BLaER1 treated with 17β-estradiol and CSF1 and Interleukin-3, amounts not matched to agents 10 nM and 100 nM (cell line): ENCODE measurements around the gene TMEM212.

Source experiments
- H3K27ac ChIP-seq, 11 experiments: shearing (Covaris generic); formaldehyde crosslinking; 2 replicates each; pipeline ENCODE4 v1.8.1; 2022
- H3K27me3 ChIP-seq, 11 experiments: shearing (Covaris generic); formaldehyde crosslinking; 2 replicates each; pipeline ENCODE4 v1.8.1; 2022
- H3K36me3 ChIP-seq, 11 experiments: shearing (Covaris generic); formaldehyde crosslinking; 2 replicates each; pipeline ENCODE4 v1.8.1; 2022
- H3K4me1 ChIP-seq, 10 experiments: shearing (Covaris generic); formaldehyde crosslinking; 2 replicates each; pipeline ENCODE4 v1.8.1; 2022
- H3K4me2 ChIP-seq, 11 experiments: shearing (Covaris generic); formaldehyde crosslinking; 2 replicates each; pipeline ENCODE4 v1.8.1; 2022
- H3K4me3 ChIP-seq, 10 experiments: shearing (Covaris generic); formaldehyde crosslinking; 2 replicates each; pipeline ENCODE4 v1.8.1; 2022
- H3K9ac ChIP-seq, 11 experiments: shearing (Covaris generic); formaldehyde crosslinking; 2 replicates each; pipeline ENCODE4 v1.8.1; 2022
- H3K9me3 ChIP-seq, 11 experiments: shearing (Covaris generic); formaldehyde crosslinking; replicated peaks in 1 of 11; 2 replicates each; pipeline ENCODE4 v1.8.1; 2022
- H4K20me1 ChIP-seq, 11 experiments: shearing (Covaris generic); formaldehyde crosslinking; 2 replicates each; pipeline ENCODE4 v1.8.1; 2022
- Cebpa-rat ChIP-seq, 11 experiments: shearing (Covaris generic); IDR thresholded peaks; 2 replicates each; pipeline ENCODE4 v1.8.1; 2022

TMEM212 gene

DNA sequence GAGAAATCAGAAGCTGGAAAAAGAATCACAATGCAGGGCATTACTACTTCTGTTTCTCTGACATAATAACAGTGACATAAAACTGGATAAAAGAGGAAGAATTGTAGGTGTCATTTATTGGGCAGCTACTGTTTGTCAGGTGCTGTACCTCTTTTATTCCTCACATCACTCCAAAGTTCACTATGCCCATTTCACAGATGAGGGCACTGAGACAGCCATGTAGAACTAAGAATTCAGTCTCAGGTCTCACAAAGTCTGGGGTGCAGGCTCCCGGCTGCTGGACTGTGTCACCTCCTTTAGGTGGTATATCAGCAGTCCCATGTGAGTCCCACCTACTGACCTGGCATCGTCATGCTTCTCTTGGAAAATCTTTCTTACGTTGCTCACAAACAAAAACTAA is 20.8 kb downstream of the TMEM212 start:
- Histone ChIP-seq H3K9ac (no peak overlapping the region), H3K27ac (no peak overlapping the region), H3K4me2 (no peak overlapping the region), H4K20me1 (no peaks in the 10 kb centered on the region), H3K4me3 (no peak overlapping the region), H3K36me3 (no peaks in the 10 kb centered on the region), H3K9me3 (peaks cover 0 to 23% (median 9%) of the 10 kb centered on the region in 11 experiments; a peak in 10 of 22 replicates), H3K27me3 (no peaks in the 10 kb centered on the region), H3K4me1 (peaks cover 0 to 9% (median 7%) of the 10 kb centered on the region in 10 experiments; a peak in 11 of 20 replicates)
- no peak for TF ChIP-seq Cebpa-rat (IDR thresholded peaks at IDR 0.05)

- H3K36me3 ChIP-seq = no peaks in the 10 kb centered on the region
- TF ChIP-seq Cebpa-rat (IDR thresholded peaks at IDR 0.05) = no peak
- H3K4me1 ChIP-seq = peaks cover 0 to 9% (median 7%) of the 10 kb centered on the region in 10 experiments; a peak in 11 of 20 replicates
- no peaks in the 10 kb centered on the region for H4K20me1 ChIP-seq
- H3K9me3 ChIP-seq = peaks cover 0 to 16% (median 0%) of the 10 kb centered on the region in 11 experiments; a peak in 6 of 22 replicates
- H3K4me2 ChIP-seq = no peak overlapping the region; a peak in 1 of 22 replicates
- H3K9ac ChIP-seq = no peak overlapping the region
- H3K27ac ChIP-seq = no peak overlapping the region
- H3K27me3 ChIP-seq = no peaks in the 10 kb centered on the region
- no peak overlapping the region for H3K4me3 ChIP-seq
These were observed 22.2 kb downstream of the TMEM212 start for GRCh38 chr3:171865191-171865865.

GRCh38 chr3:171867981-171868380 is 24.8 kb downstream of the TMEM212 start:
- H3K9ac ChIP-seq = no peak overlapping the region
- no peak overlapping the region for H3K27ac ChIP-seq
- H3K4me1 ChIP-seq = no peaks in the 10 kb centered on the region
- H3K4me2 ChIP-seq = no peak overlapping the region
- no peaks in the 10 kb centered on the region for H4K20me1 ChIP-seq
- H3K9me3 ChIP-seq = peaks cover 0 to 16% (median 0%) of the 10 kb centered on the region in 11 experiments; a peak in 5 of 22 replicates
- H3K27me3 ChIP-seq = no peaks in the 10 kb centered on the region
- peak in 2 of 11 experiments; percentile 41 to 53; a peak in 1 of 22 replicates for TF ChIP-seq Cebpa-rat (IDR thresholded peaks at IDR 0.05)
- no peaks in the 10 kb centered on the region for H3K36me3 ChIP-seq
- no peak overlapping the region for H3K4me3 ChIP-seq

DNA sequence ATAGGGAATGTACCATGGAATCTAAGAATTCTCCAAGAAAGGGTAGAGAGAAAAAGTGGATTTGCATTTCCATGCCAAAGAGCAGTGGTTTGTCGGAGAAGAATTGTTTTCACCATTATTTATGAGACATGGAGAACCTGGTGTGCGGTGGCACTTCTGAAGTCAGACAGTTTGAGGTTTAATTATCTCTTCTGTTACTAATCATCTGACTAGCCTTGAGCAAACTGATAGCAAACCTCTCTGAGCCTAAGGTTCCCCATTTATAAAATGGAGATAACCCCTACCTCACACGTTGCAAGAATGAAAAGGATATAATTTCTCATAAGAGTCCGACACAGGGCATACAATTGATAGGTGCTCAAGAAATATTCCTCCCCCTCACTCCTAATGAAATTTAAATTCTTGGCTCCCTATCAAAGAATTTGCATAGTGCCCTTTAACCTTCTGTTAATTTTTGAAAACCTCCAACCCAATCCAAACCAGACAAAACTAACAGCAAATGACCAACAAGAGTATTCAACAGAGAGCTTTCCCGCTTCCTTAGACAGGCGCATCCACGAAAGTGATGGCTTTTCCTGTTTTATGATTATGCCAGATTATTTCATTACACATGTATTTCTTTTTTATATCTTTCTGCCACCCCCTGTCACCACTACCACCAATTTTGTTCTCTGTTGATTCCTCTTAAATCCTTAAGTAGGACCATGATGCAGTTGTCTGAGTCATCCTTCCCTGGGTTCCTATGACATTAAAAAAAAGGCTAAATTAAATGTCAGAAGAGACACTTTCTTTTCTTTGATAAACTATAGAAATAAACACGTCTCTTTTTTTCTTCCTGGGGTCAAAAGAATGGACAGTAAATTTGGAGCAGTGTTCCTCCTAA is 28.5 kb downstream of the TMEM212 start:
- H3K4me1 ChIP-seq = peaks cover 0 to 11% (median 9%) of the 10 kb centered on the region in 10 experiments; a peak in 15 of 20 replicates
- peaks cover 0 to 16% (median 0%) of the 10 kb centered on the region in 11 experiments; a peak in 5 of 22 replicates for H3K9me3 ChIP-seq
- H3K4me2 ChIP-seq = no peak overlapping the region
- H3K4me3 ChIP-seq = no peak overlapping the region
- H3K9ac ChIP-seq = no peak overlapping the region
- H3K36me3 ChIP-seq = no peaks in the 10 kb centered on the region
- no peak for TF ChIP-seq Cebpa-rat (IDR thresholded peaks at IDR 0.05)
- H3K27ac ChIP-seq = no peak overlapping the region
- H3K27me3 ChIP-seq = no peaks in the 10 kb centered on the region
- H4K20me1 ChIP-seq = no peaks in the 10 kb centered on the region

DNA sequence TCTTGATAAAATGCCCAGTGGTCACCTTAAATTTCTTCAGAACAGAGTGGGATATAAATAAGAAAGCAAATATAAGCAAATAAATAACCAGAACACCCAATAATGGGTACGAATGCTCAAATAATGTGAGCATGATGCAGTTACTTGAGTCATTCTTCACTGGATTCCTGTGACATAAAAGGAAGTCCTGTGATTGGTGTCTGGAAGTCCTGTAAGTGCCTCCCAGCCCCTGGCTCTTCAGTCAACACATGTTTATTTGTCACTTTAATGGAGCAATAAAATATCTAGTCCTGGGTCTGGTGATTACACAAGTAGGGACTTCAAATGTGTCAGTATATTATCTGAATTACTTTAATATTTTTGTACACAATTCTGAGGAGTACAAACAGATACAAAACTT is 30.4 kb downstream of the TMEM212 start:
- peaks cover 0 to 11% (median 9%) of the 10 kb centered on the region in 10 experiments; a peak in 15 of 20 replicates for H3K4me1 ChIP-seq
- no peak for TF ChIP-seq Cebpa-rat (IDR thresholded peaks at IDR 0.05)
- no peak overlapping the region for H3K9ac ChIP-seq
- H3K27ac ChIP-seq = no peak overlapping the region
- no peak overlapping the region for H3K4me3 ChIP-seq
- H3K4me2 ChIP-seq = no peak overlapping the region
- H3K36me3 ChIP-seq = no peaks in the 10 kb centered on the region
- H4K20me1 ChIP-seq = no peaks in the 10 kb centered on the region
- H3K27me3 ChIP-seq = no peaks in the 10 kb centered on the region
- peaks cover 0 to 3% (median 0%) of the 10 kb centered on the region in 11 experiments; a peak in 3 of 22 replicates for H3K9me3 ChIP-seq

DNA sequence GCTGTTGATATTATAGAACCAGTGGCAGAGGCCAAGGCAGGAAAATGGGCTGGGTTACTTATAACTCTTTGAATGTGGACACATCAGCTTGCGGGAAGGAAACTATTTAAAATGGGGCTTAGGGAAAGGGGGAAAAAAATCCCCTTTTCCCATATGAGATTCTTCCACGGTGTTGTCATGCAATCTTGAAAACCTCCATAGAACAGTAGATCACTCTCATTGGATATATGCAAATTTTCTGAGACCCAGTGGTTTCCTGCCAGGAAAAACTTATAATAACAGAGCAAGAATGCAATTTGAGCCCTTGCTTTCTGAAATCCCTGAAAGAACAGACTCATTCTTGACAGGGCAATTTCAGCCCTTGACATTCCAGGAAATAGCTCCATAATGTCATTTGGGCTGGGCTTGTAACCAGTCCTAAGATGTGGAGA is 31.1 kb downstream of the TMEM212 start:
- Histone ChIP-seq H3K27ac (no peak overlapping the region), H3K36me3 (no peaks in the 10 kb centered on the region), H3K4me3 (no peak overlapping the region), H3K27me3 (no peaks in the 10 kb centered on the region), H4K20me1 (no peaks in the 10 kb centered on the region), H3K4me1 (peaks cover 0 to 11% (median 9%) of the 10 kb centered on the region in 10 experiments; a peak in 15 of 20 replicates), H3K9ac (no peak overlapping the region), H3K4me2 (peak overlapping the region in 10 of 11 experiments; percentile 5 to 38 (median 16); a peak in 10 of 22 replicates), H3K9me3 (peaks cover 0 to 3% (median 0%) of the 10 kb centered on the region in 11 experiments; a peak in 3 of 22 replicates)
- no peak for TF ChIP-seq Cebpa-rat (IDR thresholded peaks at IDR 0.05)

- H3K9me3 ChIP-seq = no peaks in the 10 kb centered on the region
- H3K27ac ChIP-seq = no peak overlapping the region
- no peaks in the 10 kb centered on the region for H4K20me1 ChIP-seq
- no peaks in the 10 kb centered on the region for H3K27me3 ChIP-seq
- H3K4me1 ChIP-seq = peaks cover 0 to 11% (median 9%) of the 10 kb centered on the region in 10 experiments; a peak in 15 of 20 replicates
- H3K36me3 ChIP-seq = no peaks in the 10 kb centered on the region
- H3K4me3 ChIP-seq = no peak overlapping the region
- no peak overlapping the region for H3K9ac ChIP-seq
- TF ChIP-seq Cebpa-rat (IDR thresholded peaks at IDR 0.05) = no peak
- peak overlapping the region in 4 of 11 experiments; percentile 5 to 31 (median 18); a peak in 5 of 22 replicates for H3K4me2 ChIP-seq
These were observed 31.7 kb downstream of the TMEM212 start for GRCh38 chr3:171874879-171875278.

DNA sequence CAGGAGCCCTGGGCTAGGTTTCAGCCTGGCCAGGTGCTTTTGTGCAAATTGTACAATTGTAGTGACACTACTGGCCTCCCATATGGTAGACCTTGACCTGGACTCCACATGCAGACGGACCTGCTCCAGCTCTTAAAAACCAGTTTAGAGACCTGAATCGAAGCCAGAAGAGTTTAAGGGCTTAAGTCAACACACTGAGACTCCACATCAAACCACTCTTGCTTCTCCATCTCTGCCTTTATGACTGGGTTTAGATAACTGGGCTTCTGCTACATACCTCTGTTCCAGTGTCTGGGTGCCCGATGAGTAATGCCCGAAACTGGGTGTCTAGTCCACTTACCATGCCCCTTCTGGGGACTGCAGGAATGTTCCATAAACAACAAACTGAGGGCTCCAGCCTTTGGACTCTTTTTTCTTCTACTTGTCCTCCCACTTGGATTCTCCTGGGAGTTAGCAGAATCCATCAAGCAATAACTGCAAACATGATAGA is 32.8 kb downstream of the TMEM212 start:
- H3K27ac ChIP-seq = no peak overlapping the region
- H4K20me1 ChIP-seq = no peaks in the 10 kb centered on the region
- no peaks in the 10 kb centered on the region for H3K27me3 ChIP-seq
- no peaks in the 10 kb centered on the region for H3K9me3 ChIP-seq
- H3K36me3 ChIP-seq = no peaks in the 10 kb centered on the region
- no peak overlapping the region for H3K4me3 ChIP-seq
- H3K4me2 ChIP-seq = no peak overlapping the region
- H3K9ac ChIP-seq = no peak overlapping the region
- no peak for TF ChIP-seq Cebpa-rat (IDR thresholded peaks at IDR 0.05)
- H3K4me1 ChIP-seq = peaks cover 0 to 11% (median 9%) of the 10 kb centered on the region in 10 experiments; a peak in 15 of 20 replicates

DNA sequence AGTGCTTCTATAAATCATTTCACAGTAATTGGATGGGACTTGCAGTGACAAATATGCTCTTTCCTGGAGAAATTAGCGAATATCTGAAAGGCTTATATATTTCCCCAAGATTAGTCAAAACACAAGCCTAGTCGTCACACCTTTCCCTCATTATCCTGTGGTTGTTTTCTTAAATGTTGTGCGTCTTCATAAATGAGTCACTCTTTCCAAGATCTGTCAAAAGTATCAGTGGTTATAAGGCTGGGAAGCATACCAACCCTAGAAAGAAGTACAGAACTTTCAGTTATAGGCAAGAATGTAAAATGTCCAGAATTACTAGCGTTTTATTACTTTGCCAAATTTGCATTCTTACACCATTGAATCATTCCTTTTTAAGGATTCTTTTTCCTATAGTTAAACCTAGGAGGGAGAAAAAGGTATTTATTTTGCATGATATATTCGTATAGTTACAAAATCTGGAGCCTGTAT is 33.6 kb downstream of the TMEM212 start:
- Histone ChIP-seq H3K4me3 (no peak overlapping the region), H3K9me3 (no peaks in the 10 kb centered on the region), H3K4me2 (no peak overlapping the region), H3K9ac (no peak overlapping the region), H3K27me3 (no peaks in the 10 kb centered on the region), H3K27ac (no peak overlapping the region), H3K4me1 (peaks cover 0 to 11% (median 9%) of the 10 kb centered on the region in 10 experiments; a peak in 15 of 20 replicates), H3K36me3 (no peaks in the 10 kb centered on the region), H4K20me1 (no peaks in the 10 kb centered on the region)
- no peak for TF ChIP-seq Cebpa-rat (IDR thresholded peaks at IDR 0.05)
